HG03175 (cell line): ENCODE results near the gene ZNF592.

Experiments used
- ATAC-seq: cut with Tn5 transposase; IDR thresholded peaks from one replicate; pipeline ENCODE4 v1.9.1; 2021; ENCODE audit warnings: mild to moderate bottlenecking, moderate library complexity; ENCODE audit not compliant: unreplicated experiment

ZNF592 gene, protein sequence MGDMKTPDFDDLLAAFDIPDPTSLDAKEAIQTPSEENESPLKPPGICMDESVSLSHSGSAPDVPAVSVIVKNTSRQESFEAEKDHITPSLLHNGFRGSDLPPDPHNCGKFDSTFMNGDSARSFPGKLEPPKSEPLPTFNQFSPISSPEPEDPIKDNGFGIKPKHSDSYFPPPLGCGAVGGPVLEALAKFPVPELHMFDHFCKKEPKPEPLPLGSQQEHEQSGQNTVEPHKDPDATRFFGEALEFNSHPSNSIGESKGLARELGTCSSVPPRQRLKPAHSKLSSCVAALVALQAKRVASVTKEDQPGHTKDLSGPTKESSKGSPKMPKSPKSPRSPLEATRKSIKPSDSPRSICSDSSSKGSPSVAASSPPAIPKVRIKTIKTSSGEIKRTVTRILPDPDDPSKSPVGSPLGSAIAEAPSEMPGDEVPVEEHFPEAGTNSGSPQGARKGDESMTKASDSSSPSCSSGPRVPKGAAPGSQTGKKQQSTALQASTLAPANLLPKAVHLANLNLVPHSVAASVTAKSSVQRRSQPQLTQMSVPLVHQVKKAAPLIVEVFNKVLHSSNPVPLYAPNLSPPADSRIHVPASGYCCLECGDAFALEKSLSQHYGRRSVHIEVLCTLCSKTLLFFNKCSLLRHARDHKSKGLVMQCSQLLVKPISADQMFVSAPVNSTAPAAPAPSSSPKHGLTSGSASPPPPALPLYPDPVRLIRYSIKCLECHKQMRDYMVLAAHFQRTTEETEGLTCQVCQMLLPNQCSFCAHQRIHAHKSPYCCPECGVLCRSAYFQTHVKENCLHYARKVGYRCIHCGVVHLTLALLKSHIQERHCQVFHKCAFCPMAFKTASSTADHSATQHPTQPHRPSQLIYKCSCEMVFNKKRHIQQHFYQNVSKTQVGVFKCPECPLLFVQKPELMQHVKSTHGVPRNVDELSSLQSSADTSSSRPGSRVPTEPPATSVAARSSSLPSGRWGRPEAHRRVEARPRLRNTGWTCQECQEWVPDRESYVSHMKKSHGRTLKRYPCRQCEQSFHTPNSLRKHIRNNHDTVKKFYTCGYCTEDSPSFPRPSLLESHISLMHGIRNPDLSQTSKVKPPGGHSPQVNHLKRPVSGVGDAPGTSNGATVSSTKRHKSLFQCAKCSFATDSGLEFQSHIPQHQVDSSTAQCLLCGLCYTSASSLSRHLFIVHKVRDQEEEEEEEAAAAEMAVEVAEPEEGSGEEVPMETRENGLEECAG (N-terminal part only)

GRCh38 chr15:84748274-84749110, at the start of gene ZNF592:
Gene ZNF592 (plus strand): TSS chr15:84748592. CDS start chr15:84782676, 34,084 bp downstream.
- peak; percentile 61 for ATAC-seq

DNA sequence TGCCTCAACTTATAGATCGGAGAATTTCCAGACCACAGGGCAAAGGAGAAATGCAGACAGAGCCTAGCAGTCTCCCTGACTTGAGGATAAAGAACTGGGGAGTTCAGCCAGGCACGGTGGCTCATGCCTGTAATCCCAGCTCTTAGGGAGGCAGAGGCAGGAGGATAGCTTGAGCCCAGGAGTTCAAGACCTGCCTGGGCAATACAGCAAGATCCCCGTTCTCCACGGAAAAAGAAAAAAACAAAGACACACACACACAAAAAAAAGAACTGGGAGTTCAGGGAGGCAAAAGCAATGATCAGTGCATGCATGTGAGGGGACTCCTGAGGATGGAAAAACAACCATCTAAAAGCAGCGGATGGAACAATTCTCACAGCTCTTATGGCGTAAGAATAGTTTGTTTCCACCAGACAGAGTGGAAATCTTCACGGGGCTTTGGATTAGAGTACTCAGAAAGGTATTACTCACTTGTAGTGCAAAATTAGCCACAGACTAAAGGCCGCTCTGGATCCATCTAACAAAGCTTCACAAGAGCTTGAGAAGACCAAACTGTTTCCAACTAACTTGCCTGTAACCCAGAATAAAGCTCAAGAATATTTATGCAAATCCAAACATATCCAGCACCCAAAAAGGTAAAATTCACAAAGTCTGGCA, 48.7 kb upstream of the ZNF592 start:
- no peak for ATAC-seq

- ATAC-seq, result no peak
Measured at GRCh38 chr15:84702961-84703482, 45.4 kb upstream of the ZNF592 start.

DNA sequence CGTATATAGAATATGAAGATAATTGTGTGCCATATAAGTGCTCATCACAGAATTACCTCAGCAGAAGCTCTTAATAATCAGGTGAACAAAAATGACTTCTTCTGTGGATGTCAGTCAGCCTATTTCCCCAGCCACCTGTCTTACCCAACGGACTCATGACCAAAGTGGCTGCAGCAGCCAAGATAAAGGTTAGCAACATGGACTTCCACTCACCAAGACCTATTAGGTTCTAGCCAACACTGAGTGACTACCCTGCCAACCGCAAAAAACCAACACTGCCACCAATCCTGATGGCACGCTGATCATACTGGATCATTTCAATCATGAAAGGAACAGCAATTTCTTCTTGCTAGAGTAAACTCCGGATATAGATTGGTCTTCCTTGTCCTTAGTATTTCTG, 44.6 kb upstream of the ZNF592 start:
- ATAC-seq, result no peak

DNA sequence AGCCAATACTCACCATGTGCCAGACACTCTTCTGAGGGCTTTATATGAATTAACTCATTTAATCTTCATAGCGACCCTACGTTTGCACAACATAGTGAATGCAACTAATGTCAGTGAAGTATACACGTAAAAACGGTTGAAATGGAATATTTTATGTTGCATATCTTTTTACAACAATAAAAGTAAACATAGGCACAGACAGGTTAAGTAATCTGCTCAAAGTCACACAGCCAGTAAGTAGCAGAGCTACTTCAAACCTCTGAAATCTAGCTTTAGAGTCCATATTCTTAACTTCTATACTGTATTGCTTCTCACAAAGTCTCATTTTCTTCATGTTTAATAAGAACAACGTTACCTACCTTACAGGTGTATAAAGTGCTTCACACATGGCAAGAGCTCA, 34.0 kb upstream of the ZNF592 start:
- no peak for ATAC-seq

GRCh38 chr15:84714821-84715220, 33.6 kb upstream of the ZNF592 start:
- ATAC-seq, result no peak

- peak; percentile 9 for ATAC-seq
Measured at GRCh38 chr15:84715441-84716035, 32.9 kb upstream of the ZNF592 start.

GRCh38 chr15:84716036-84716732, 32.2 kb upstream of the ZNF592 start, which contains the start of gene SEC11A:
Gene SEC11A (minus strand): TSS chr15:84716139. CDS start chr15:84716075, 64 bp downstream.
- peak; percentile 94 for ATAC-seq

- no peak for ATAC-seq
Measured at GRCh38 chr15:84721371-84721770, 27.0 kb upstream of the ZNF592 start.

- no peak for ATAC-seq
Measured at GRCh38 chr15:84722628-84723027, 25.8 kb upstream of the ZNF592 start.

DNA sequence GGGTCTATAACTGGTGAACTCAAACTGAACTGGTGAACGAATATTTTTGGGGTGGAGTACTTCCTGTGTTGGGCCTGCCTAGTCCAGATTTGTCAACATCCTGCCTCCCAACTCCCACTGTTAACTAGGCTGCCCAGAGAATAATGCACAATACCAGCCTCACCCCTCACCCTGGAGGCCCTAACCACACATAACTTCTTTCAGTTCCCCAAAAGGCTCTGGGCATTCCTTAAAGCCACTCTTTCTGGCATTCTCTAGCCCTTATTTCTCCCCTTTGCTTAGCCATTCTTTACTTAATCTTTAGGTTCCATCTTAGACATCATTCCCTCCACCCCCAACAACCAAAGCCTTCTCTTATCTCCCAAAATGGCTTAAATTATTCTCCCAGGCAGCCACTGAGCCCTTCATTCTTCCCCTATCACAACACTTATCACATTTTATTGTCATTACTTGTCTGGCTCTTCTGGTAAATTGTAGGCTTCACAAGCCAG, 23.3 kb upstream of the ZNF592 start:
- peak; percentile 75 for ATAC-seq

DNA sequence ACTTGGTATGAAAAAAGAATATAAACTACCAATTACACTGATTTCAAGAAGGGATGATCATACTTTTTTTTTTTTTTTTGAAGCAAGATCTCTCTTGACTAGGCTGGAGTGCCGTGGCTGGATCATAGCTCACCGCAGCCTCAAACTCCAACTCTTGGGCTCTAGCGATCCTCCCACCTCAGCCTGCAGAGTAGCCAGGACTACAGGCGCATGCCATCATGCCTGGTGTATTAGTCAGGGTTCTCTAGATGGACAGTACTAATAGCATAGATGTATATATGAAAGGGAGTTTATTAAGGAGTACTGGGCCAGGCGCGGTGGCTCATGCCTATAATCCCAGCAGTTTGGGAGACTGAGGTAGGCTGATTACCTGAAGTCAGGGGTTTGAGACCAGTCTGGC, 21.0 kb upstream of the ZNF592 start:
- ATAC-seq, result no peak

- ATAC-seq, result no peak
Measured at GRCh38 chr15:84731774-84732173, 16.6 kb upstream of the ZNF592 start.

- peak; percentile 61 for ATAC-seq
Measured at GRCh38 chr15:84734794-84735479, 13.5 kb upstream of the ZNF592 start.

- ATAC-seq, result peak; percentile 49
Measured at GRCh38 chr15:84735480-84736061, 12.8 kb upstream of the ZNF592 start.

- ATAC-seq, result peak; percentile 63
Measured at GRCh38 chr15:84736375-84736774, 12.0 kb upstream of the ZNF592 start.

DNA sequence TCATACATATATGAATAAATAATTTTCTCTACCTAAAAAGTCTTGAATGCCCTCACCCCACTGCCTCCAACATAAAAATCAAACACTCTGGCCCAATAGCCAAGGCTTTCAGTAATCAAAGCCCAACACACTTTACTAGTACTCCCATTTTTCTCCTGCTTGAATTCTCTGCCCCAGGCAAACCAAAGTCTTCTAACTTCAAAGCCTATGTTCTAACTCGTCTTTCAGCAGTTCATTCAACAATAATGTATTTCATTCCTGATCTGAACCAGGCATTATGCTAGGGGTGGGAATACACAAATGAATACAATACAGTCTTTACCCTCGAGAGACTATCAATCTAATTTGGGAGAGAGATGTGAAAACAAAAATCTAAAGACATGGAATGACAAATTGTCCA, 11.4 kb upstream of the ZNF592 start:
- ATAC-seq, result no peak
